Uterus (tissue), 2 donors: ENCODE data around the gene CDH13.

ENCODE experiments used
- CTCF ChIP-seq, 4 experiments: fragments of 200-600 bp in 2 of 4; fragments of 450-650 bp in 2 of 4; sonication (generic) in 2 of 4; IDR thresholded peaks; one replicate each; pipeline ENCODE4 v1.5.1; 2016 to 2019; ENCODE audit warnings: antibody characterized with exemption in 4 of 4, mild to moderate bottlenecking in 2 of 4, moderate library complexity in 1 of 4
- POLR2A ChIP-seq, 2 donors: fragments of 450-650 bp; IDR thresholded peaks; one replicate each; pipeline ENCODE4 v1.6.1; 2016; ENCODE audit warnings: antibody characterized with exemption in 2 of 2, mild to moderate bottlenecking in 1 of 2, moderate library complexity in 1 of 2

DNA sequence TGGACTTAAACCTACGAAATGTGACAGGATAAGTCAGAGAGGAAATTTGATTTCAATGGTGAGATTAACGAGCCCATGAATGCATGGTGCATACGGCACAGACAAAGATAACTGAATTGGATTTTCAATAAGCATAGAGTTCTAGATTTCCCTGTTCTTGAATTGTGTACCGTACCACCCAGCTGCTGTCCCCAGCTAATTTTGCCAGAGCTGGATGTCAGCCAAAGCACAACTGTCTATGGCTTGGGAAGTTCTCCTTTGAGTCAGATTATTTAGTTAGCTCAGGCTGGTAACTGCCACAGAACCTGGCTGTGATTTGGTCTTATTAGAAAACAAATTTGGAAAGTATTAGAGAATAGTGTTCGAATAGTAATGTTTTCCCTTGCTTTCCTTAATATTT lies 143.1 kb downstream of the CDH13 start:
- TF ChIP-seq CTCF (IDR thresholded peaks at IDR 0.05) = no peak
- TF ChIP-seq POLR2A (IDR thresholded peaks at IDR 0.05) = no peak
